WTC11 (cell line): Measurements from ENCODE around the gene PDE6B. TPM values are rescaled to one million over a fixed set of nuclear protein-coding genes. Genes with fewer than 3 reads are reported as not detected.
A peak's percentile ranks its signal among the peaks of the same experiment; 100 is the strongest.

Experiments
- ATAC-seq: fragments of 200-7000 bp; cut with Tn5 transposase; 2 replicates; pipeline ENCODE4 v1.10.0; 2021; ENCODE audit warnings: mild to moderate bottlenecking, moderate library complexity
- CTCF ChIA-PET: fragments of 300-600 bp; sonication (Branson Sonifier 250); formaldehyde crosslinking; loops from one replicate; lab custom pipeline; 2021; ENCODE audit warnings: antibody characterized with exemption; lab: Charles Lee
- POLR2A ChIA-PET: fragments of 350-600 bp; sonication (Branson Sonifier 250); formaldehyde crosslinking; loops from one replicate; lab custom pipeline; 2021; ENCODE audit warnings: antibody characterized with exemption; lab: Charles Lee
- DNase-seq: peaks from one replicate; pipeline ENCODE4 v3.0.0; 2021; ENCODE audit warnings: low spot score
- H3K27ac Mint-ChIP-seq: 2 replicates; pipeline ENCODE4 v1.8.0; 2021; ENCODE audit warnings: mixed read lengths
- H3K27me3 Mint-ChIP-seq: 2 replicates; pipeline ENCODE4 v1.8.0; 2021; ENCODE audit warnings: low read depth, mild to moderate bottlenecking, moderate library complexity, mixed read lengths
- H3K36me3 Mint-ChIP-seq: 2 replicates; pipeline ENCODE4 v1.8.0; 2021; ENCODE audit warnings: mixed read lengths
- H3K4me1 Mint-ChIP-seq: 2 replicates; pipeline ENCODE4 v1.8.0; 2022; ENCODE audit warnings: mixed read lengths
- H3K4me3 Mint-ChIP-seq: 2 replicates; pipeline ENCODE4 v1.8.0; 2021; ENCODE audit warnings: mild to moderate bottlenecking, moderate library complexity, mixed read lengths
- H3K9me3 Mint-ChIP-seq: 2 replicates; pipeline ENCODE4 v1.8.0; 2021; ENCODE audit warnings: mixed read lengths
- ATF6 ChIP-seq: sonication (generic); formaldehyde crosslinking; IDR thresholded peaks from 2 replicates; pipeline ENCODE4 v1.8.1; 2023; ENCODE audit warnings: mild to moderate bottlenecking, missing genetic modification reagents
- CDX4 ChIP-seq: fragments of 250-450 bp; sonication (Bioruptor Pico); IDR thresholded peaks from 2 replicates; pipeline ENCODE4 v1.9.0; 2021; ENCODE audit warnings: moderate library complexity, mild to moderate bottlenecking, inconsistent platforms, borderline replicate concordance
- E2F1 ChIP-seq: sonication (generic); formaldehyde crosslinking; IDR thresholded peaks from 2 replicates; pipeline ENCODE4 v1.8.0; 2022; ENCODE audit warnings: mild to moderate bottlenecking, missing genetic modification reagents
- E2F4 ChIP-seq: sonication (generic); formaldehyde crosslinking; IDR thresholded peaks from 2 replicates; pipeline ENCODE4 v1.8.1; 2022; ENCODE audit warnings: low read depth, mild to moderate bottlenecking, moderate library complexity, missing genetic modification reagents, borderline replicate concordance
- E2F5 ChIP-seq: sonication (generic); formaldehyde crosslinking; IDR thresholded peaks from 2 replicates; pipeline ENCODE4 v1.8.1; 2022; ENCODE audit warnings: mild to moderate bottlenecking, moderate library complexity, missing genetic modification reagents
- GRHL2 ChIP-seq: fragments of 250-450 bp; sonication (Bioruptor Pico); IDR thresholded peaks from 2 replicates; pipeline ENCODE4 v1.8.0; 2022; ENCODE audit warnings: mild to moderate bottlenecking, moderate library complexity; ENCODE audit not compliant: insufficient replicate concordance, severe bottlenecking
- IRF1 ChIP-seq: sonication (generic); formaldehyde crosslinking; IDR thresholded peaks from 2 replicates; pipeline ENCODE4 v1.8.0; 2023; ENCODE audit warnings: missing genetic modification reagents
- JAZF1 ChIP-seq: fragments of 250-450 bp; sonication (Bioruptor Pico); IDR thresholded peaks from 2 replicates; pipeline ENCODE4 v1.9.0; 2021; ENCODE audit warnings: moderate library complexity, mild to moderate bottlenecking, inconsistent platforms
- SMAD4 ChIP-seq: sonication (generic); formaldehyde crosslinking; IDR thresholded peaks from 2 replicates; pipeline ENCODE4 v1.8.0; 2022; ENCODE audit warnings: mild to moderate bottlenecking, missing genetic modification reagents
- TEAD1 ChIP-seq: sonication (generic); formaldehyde crosslinking; IDR thresholded peaks from 2 replicates; pipeline ENCODE4 v1.8.0; 2022; ENCODE audit warnings: mild to moderate bottlenecking, missing genetic modification reagents
- TEAD4 ChIP-seq: sonication (generic); formaldehyde crosslinking; IDR thresholded peaks from 2 replicates; pipeline ENCODE4 v1.8.0; 2022; ENCODE audit warnings: mild to moderate bottlenecking, missing genetic modification reagents
- TP53 ChIP-seq: sonication (generic); formaldehyde crosslinking; IDR thresholded peaks from 2 replicates; pipeline ENCODE4 v1.8.1; 2023; ENCODE audit warnings: mild to moderate bottlenecking, missing genetic modification reagents
- ZBTB43 ChIP-seq: sonication (generic); formaldehyde crosslinking; IDR thresholded peaks from 2 replicates; pipeline ENCODE4 v1.8.1; 2023; ENCODE audit warnings: mild to moderate bottlenecking, missing genetic modification reagents
- ZMAT4 ChIP-seq: fragments of 250-450 bp; sonication (Bioruptor Pico); IDR thresholded peaks from 2 replicates; pipeline ENCODE4 v1.9.0; 2021; ENCODE audit warnings: mild to moderate bottlenecking
- ZNF512 ChIP-seq: sonication (generic); formaldehyde crosslinking; IDR thresholded peaks from 2 replicates; pipeline ENCODE4 v1.8.1; 2022; ENCODE audit warnings: missing genetic modification reagents, borderline replicate concordance
- ZNF532 ChIP-seq: fragments of 250-450 bp; sonication (Bioruptor Pico); IDR thresholded peaks from 2 replicates; pipeline ENCODE4 v1.9.0; 2021; ENCODE audit warnings: mild to moderate bottlenecking, borderline replicate concordance
- ZNF671 ChIP-seq: fragments of 250-450 bp; sonication (Bioruptor Pico); IDR thresholded peaks from 2 replicates; pipeline ENCODE4 v1.8.0; 2021; ENCODE audit warnings: mild to moderate bottlenecking
- total RNA-seq: library from RNA; stranded (reverse); gene quantifications from 3 replicates; pipeline ENCODE4 v1.2.3, GENCODE V29; 2021

Gene PDE6B
- total RNA-seq, 1 experiment from 2014 or later: 7.1 TPM

- TF ChIP-seq E2F1 (CRISPR knock-in tag) (no peak), ZNF512 (CRISPR knock-in tag) (no peak)
Measured at GRCh38 chr4:687048-687970, 61.9 kb downstream of the PDE6B start (continued).

GRCh38 chr4:687971-688853, 62.8 kb downstream of the PDE6B start:
- ATAC-seq: peak; percentile 62
- H3K27ac Mint-ChIP-seq: no peak overlapping the region
- CTCF ChIA-PET: interaction anchor here (1.9 kb wide), 1 partner anchor 12 kb away, joined by 6 read pairs; no protein-coding TSS in a partner anchor
- TF ChIP-seq ZNF671 (CRISPR knock-in tag) (no peak), ZNF532 (CRISPR knock-in tag) (no peak), ZMAT4 (CRISPR knock-in tag) (no peak), ATF6 (CRISPR knock-in tag) (no peak), TEAD1 (no peak), E2F5 (0 out of 2 replicates have a peak, but pooled peaks have one; percentile 57), TP53 (CRISPR knock-in tag) (no peak), TEAD4 (CRISPR knock-in tag) (no peak), SMAD4 (CRISPR knock-in tag) (no peak), GRHL2 (CRISPR knock-in tag) (no peak), IRF1 (CRISPR knock-in tag) (no peak), JAZF1 (CRISPR knock-in tag) (no peak), E2F4 (CRISPR knock-in tag) (no peak), CDX4 (CRISPR knock-in tag) (no peak), ZBTB43 (CRISPR knock-in tag) (no peak)

More at GRCh38 chr4:687971-688853, 62.8 kb downstream of the PDE6B start:
- DNase-seq: peak; percentile 71
- H3K4me3 Mint-ChIP-seq: peak overlapping the region; percentile 47
- H3K9me3 Mint-ChIP-seq: no peaks in the 10 kb centered on the region
- peaks cover 5% of the 10 kb centered on the region for H3K27me3 Mint-ChIP-seq
- no peaks in the 10 kb centered on the region for H3K36me3 Mint-ChIP-seq
- peaks cover 24% of the 10 kb centered on the region for H3K4me1 Mint-ChIP-seq
- POLR2A ChIA-PET: no interaction called here
